Stimulated activated CD4-positive, alpha-beta T cell treated with anti-CD3 and anti-CD28 coated beads, Interleukin-15, amount 100 ng/mL, for 24 hours (primary cell): ENCODE results near the gene PIGV.
"Not testable (repeated sequence)": the region's sequence is repeated elsewhere in the genome, so short reads cannot be mapped to it uniquely, and the experiment has no call there.

Experiments used
- DNase-seq: peaks from one replicate; pipeline ENCODE4 v3.0.0-alpha.2; 2020

PIGV gene

GRCh38 chr1:26797627-26798026 lies 9.9 kb downstream of the PIGV start:
- DNase-seq, result no peak

- peak; percentile 33 for DNase-seq
These were observed 11.9 kb downstream of the PIGV start for GRCh38 chr1:26799479-26800142.

GRCh38 chr1:26803932-26804331 lies 16.2 kb downstream of the PIGV start:
- not testable (repeated sequence) for DNase-seq

- DNase-seq, result peak; percentile 82
These were observed 22.4 kb downstream of the PIGV start for GRCh38 chr1:26810105-26810504.

- DNase-seq, result no peak
These were observed 23.3 kb downstream of the PIGV start for GRCh38 chr1:26811057-26811456.

GRCh38 chr1:26811708-26812107 lies 24.0 kb downstream of the PIGV start:
- no peak for DNase-seq

- no peak for DNase-seq
These were observed 26.6 kb downstream of the PIGV start for GRCh38 chr1:26814377-26814776.

GRCh38 chr1:26814893-26815292 lies 27.1 kb downstream of the PIGV start:
- no peak for DNase-seq

GRCh38 chr1:26820784-26821269 lies 33.1 kb downstream of the PIGV start:
- no peak for DNase-seq

GRCh38 chr1:26822737-26823395 lies 35.1 kb downstream of the PIGV start:
- DNase-seq, result no peak

- no peak for DNase-seq
These were observed 37.0 kb downstream of the PIGV start for GRCh38 chr1:26824731-26825130.

GRCh38 chr1:26826261-26827105 lies 38.7 kb downstream of the PIGV start, which contains the start of gene ZDHHC18:
ZDHHC18 (plus strand) TSS chr1:26826688; CDS start chr1:26826805, 117 bp downstream.
- peak; percentile 78 for DNase-seq

GRCh38 chr1:26827106-26827604 lies 39.4 kb downstream of the PIGV start:
- DNase-seq, result peak; percentile 14

GRCh38 chr1:26827663-26828062 lies 39.9 kb downstream of the PIGV start:
- DNase-seq, result peak; percentile 13

GRCh38 chr1:26828411-26828991 lies 40.8 kb downstream of the PIGV start:
- DNase-seq, result peak; percentile 45

- no peak for DNase-seq
These were observed 41.6 kb downstream of the PIGV start for GRCh38 chr1:26829184-26829911.

- no peak for DNase-seq
These were observed 43.3 kb downstream of the PIGV start for GRCh38 chr1:26831059-26831458.

GRCh38 chr1:26831546-26832248 lies 43.9 kb downstream of the PIGV start:
- DNase-seq, result no peak

GRCh38 chr1:26832249-26832960 lies 44.7 kb downstream of the PIGV start:
- no peak for DNase-seq
